Caco-2 (cell line): Measurements from ENCODE around the gene MOK. TPM values are rescaled to one million over a fixed set of nuclear protein-coding genes. Genes with fewer than 3 reads are reported as not detected.
"Not testable (repeated sequence)": the region's sequence is repeated elsewhere in the genome, so short reads cannot be mapped to it uniquely, and the experiment has no call there.

Experiments used
- BruUV-seq: library from RNA; stranded (reverse); fragments of 400-500 nt; replicated peaks from 2 replicates; lab custom pipeline; 2021; lab: Mats Ljungman, UMichigan
- CTCF ChIA-PET: fragments of 300-600 bp; sonication (Branson Sonifier 250); formaldehyde crosslinking; loops from one replicate; lab custom pipeline; 2022; ENCODE audit warnings: antibody characterized with exemption; lab: Charles Lee
- POLR2A ChIA-PET: fragments of 300-600 bp; sonication (Branson Sonifier 250); formaldehyde crosslinking; loops from one replicate; lab custom pipeline; 2022; ENCODE audit warnings: antibody characterized with exemption; lab: Charles Lee
- DNase-seq, 2 experiments: peaks; one replicate each; pipeline versions ENCODE4 v3.0.0 to v3.0.0-alpha.2; 2020 to 2022
- H3K27me3 ChIP-seq: replicated peaks from 2 replicates; pipeline ENCODE4 v1.6.0; 2011; ENCODE audit warnings: low read length; ENCODE audit not compliant: control insufficient read depth, insufficient read depth
- H3K36me3 ChIP-seq: 2 replicates; pipeline ENCODE4 v1.5.1; 2011; ENCODE audit warnings: low read length; ENCODE audit not compliant: control insufficient read depth, insufficient read depth
- H3K4me1 ChIP-seq: fragments of 250-450 bp; sonication (Bioruptor Pico); 2 replicates; pipeline ENCODE4 v1.5.1; 2020; ENCODE audit warnings: mild to moderate bottlenecking
- H3K4me3 ChIP-seq: 2 replicates; pipeline ENCODE4 v1.5.1; 2011; ENCODE audit warnings: low read depth, mild to moderate bottlenecking, control low read depth, low read length
- H3K9me3 ChIP-seq: fragments of 250-450 bp; sonication (Bioruptor Pico); 2 replicates; pipeline ENCODE4 v1.5.1; 2020; ENCODE audit warnings: mild to moderate bottlenecking, moderate library complexity
- H3K27ac Mint-ChIP-seq: one replicate; pipeline ENCODE4 v1.8.0; 2022; ENCODE audit warnings: mixed read lengths; ENCODE audit not compliant: unreplicated experiment
- H3K27me3 Mint-ChIP-seq: one replicate; pipeline ENCODE4 v1.8.0; 2022; ENCODE audit warnings: mixed read lengths; ENCODE audit not compliant: insufficient read depth, unreplicated experiment
- H3K36me3 Mint-ChIP-seq: one replicate; pipeline ENCODE4 v1.8.0; 2022; ENCODE audit warnings: mild to moderate bottlenecking, mixed read lengths; ENCODE audit not compliant: insufficient read depth, unreplicated experiment
- H3K4me1 Mint-ChIP-seq: one replicate; pipeline ENCODE4 v1.8.0; 2022; ENCODE audit warnings: low read depth, mixed read lengths; ENCODE audit not compliant: unreplicated experiment
- H3K4me3 Mint-ChIP-seq: one replicate; pipeline ENCODE4 v1.8.0; 2022; ENCODE audit warnings: mild to moderate bottlenecking, moderate library complexity, mixed read lengths; ENCODE audit not compliant: unreplicated experiment
- H3K9me3 Mint-ChIP-seq: one replicate; pipeline ENCODE4 v1.8.0; 2022; ENCODE audit warnings: mixed read lengths; ENCODE audit not compliant: unreplicated experiment
- CTCF ChIP-seq, 2 experiments: fragments of 200-600 bp in 1 of 2; IDR thresholded peaks; 1 replicate in 1 of 2; 2 replicates in 1 of 2; pipeline versions ENCODE4 v1.5.1 to v1.8.0; 2011 to 2022; ENCODE audit warnings: antibody characterized with exemption in 1 of 2, control low read depth in 1 of 2, inconsistent platforms in 1 of 2, low read depth in 1 of 2, low read length in 1 of 2, mild to moderate bottlenecking in 1 of 2, moderate library complexity in 1 of 2; ENCODE audit not compliant: insufficient read depth in 1 of 2, severe bottlenecking in 1 of 2, unreplicated experiment in 1 of 2
- intact Hi-C: fragments of 100-400 bp; cut with micrococcal nuclease; formaldehyde crosslinking; loops from one replicate; pipeline ENCODE4 v1.10.0; 2022; ENCODE audit not compliant: unreplicated experiment
- total RNA-seq: library from RNA; stranded (reverse); gene quantifications from 2 replicates; pipeline ENCODE4 v1.2.3, GENCODE V29; 2022

Gene MOK
- total RNA-seq, 1 experiment from 2014 or later, result 1.4 TPM

- Histone ChIP-seq H3K9me3 (no peaks in the 10 kb centered on the region), H3K36me3 (no peaks in the 10 kb centered on the region), H3K4me3 (no peak overlapping the region), H3K27me3 (no peaks in the 10 kb centered on the region), H3K4me1 (no peaks in the 10 kb centered on the region)
- Mint-ChIP-seq H3K4me1 (no peaks in the 10 kb centered on the region), H3K36me3 (no peaks in the 10 kb centered on the region), H3K9me3 (no peaks in the 10 kb centered on the region), H3K27ac (no peak overlapping the region), H3K27me3 (no peaks in the 10 kb centered on the region), H3K4me3 (no peak overlapping the region)
- CTCF ChIA-PET, result no interaction called here
- intact Hi-C loops, result no loop called here
- no peak for TF ChIP-seq CTCF (IDR thresholded peaks at IDR 0.05; ENCODE audit: insufficient read depth in 1 of 2, low read depth in 1 of 2, low read length in 1 of 2, severe bottlenecking in 1 of 2, unreplicated experiment in 1 of 2)
- no TSS peak for BruUV-seq
- POLR2A ChIA-PET, result no interaction called here
- DNase-seq, result no peak
These were observed 58.9 kb downstream of the MOK start for GRCh38 chr14:102246071-102246470.

- H3K4me1 ChIP-seq, H3K4me3 Mint-ChIP-seq, H3K27me3 Mint-ChIP-seq, intact Hi-C loops, H3K4me1 Mint-ChIP-seq, H3K9me3 Mint-ChIP-seq, BruUV-seq, H3K36me3 ChIP-seq, POLR2A ChIA-PET, H3K27me3 ChIP-seq, H3K9me3 ChIP-seq, H3K27ac Mint-ChIP-seq, H3K36me3 Mint-ChIP-seq, H3K4me3 ChIP-seq, DNase-seq, CTCF ChIA-PET: not testable (repeated sequence)
These were observed 61.2 kb downstream of the MOK start for GRCh38 chr14:102243795-102244194.

GRCh38 chr14:102241147-102241546 lies 63.8 kb downstream of the MOK start:
- H3K27ac Mint-ChIP-seq, result no peak overlapping the region

GRCh38 chr14:102240481-102240880 lies 64.5 kb downstream of the MOK start:
- H3K9me3 ChIP-seq, H3K4me1 Mint-ChIP-seq, POLR2A ChIA-PET, H3K4me3 ChIP-seq, H3K36me3 Mint-ChIP-seq, H3K4me3 Mint-ChIP-seq, H3K36me3 ChIP-seq, H3K27me3 ChIP-seq, H3K9me3 Mint-ChIP-seq, H3K4me1 ChIP-seq, H3K27ac Mint-ChIP-seq, BruUV-seq, CTCF ChIA-PET, H3K27me3 Mint-ChIP-seq, DNase-seq, intact Hi-C loops: not testable (repeated sequence)

More at GRCh38 chr14:102241147-102241546, 63.8 kb downstream of the MOK start:
- no peak for TF ChIP-seq CTCF (IDR thresholded peaks at IDR 0.05; ENCODE audit: insufficient read depth in 1 of 2, low read depth in 1 of 2, low read length in 1 of 2, severe bottlenecking in 1 of 2, unreplicated experiment in 1 of 2)
- Mint-ChIP-seq H3K36me3 (no peaks in the 10 kb centered on the region), H3K4me1 (no peaks in the 10 kb centered on the region), H3K4me3 (no peak overlapping the region), H3K27me3 (peaks cover 2% of the 10 kb centered on the region), H3K9me3 (no peaks in the 10 kb centered on the region)
- ChIA-PET CTCF (no interaction called here), POLR2A (no interaction called here)
- BruUV-seq, result no TSS peak
- DNase-seq, result no peak
- H3K4me3 ChIP-seq, result no peak overlapping the region
- H3K27me3 ChIP-seq, result no peaks in the 10 kb centered on the region; the same call in 1 of the 2 replicates
- H3K36me3 ChIP-seq, result no peaks in the 10 kb centered on the region
- H3K9me3 ChIP-seq, result no peaks in the 10 kb centered on the region
- intact Hi-C loops, result no loop called here
- H3K4me1 ChIP-seq, result no peaks in the 10 kb centered on the region
